ENCODE results near the gene ILKAP. TPM values are rescaled to one million over a fixed set of nuclear protein-coding genes. Genes with fewer than 3 reads are reported as not detected.
A peak's percentile ranks its signal among the peaks of the same experiment; 100 is the strongest.

The ILKAP gene
- polyA plus RNA-seq, 1 of the 3 experiments (the other 2 are of a cell fraction) = 49.2 TPM

DNA sequence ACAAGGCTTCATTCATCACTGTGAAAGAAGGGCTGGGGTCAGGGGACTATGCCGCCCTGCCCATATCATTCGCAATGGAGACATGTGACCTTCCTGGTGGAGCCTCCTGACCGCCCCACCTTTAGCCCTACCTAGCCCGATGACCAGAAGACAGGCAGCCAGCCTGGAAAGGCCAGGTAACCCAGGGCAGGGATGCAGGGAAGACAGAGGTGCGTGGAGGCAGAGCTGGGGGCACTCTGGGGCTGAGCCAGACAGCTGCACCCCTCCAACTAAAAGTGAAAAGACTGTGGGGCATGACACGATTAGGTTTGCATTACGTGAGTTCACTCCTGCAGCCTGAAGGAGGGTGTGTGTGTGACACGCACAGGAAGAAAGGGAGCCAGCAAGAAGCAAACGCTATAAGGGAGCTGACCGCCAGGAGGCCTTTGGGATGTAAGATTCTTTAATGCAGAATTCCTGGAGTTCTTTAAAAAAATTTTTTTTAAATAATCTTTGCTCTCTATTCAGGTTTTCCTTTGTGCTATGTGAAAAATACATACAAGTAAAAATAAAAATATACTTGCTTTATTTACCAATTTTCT lies 40.1 kb upstream of the ILKAP start:
- ChIA-PET POLR2A (interaction anchor here (0.6 kb wide), 1 partner anchor 15 kb away, joined by 4 read pairs; no protein-coding TSS in a partner anchor), CTCF (interaction anchor here (2.6 to 3.6 kb wide), 2 partner anchors 12 to 20 kb away, joined by 15 to 26 read pairs; no protein-coding TSS in a partner anchor)
- Histone ChIP-seq H3K4me2 (no peak overlapping the region), H4K20me1 (ENCODE audit: insufficient read depth) (no peaks in the 10 kb centered on the region), H3K4me3 (ENCODE audit: low read depth in 2 of 2, low read length in 1 of 2) (no peak overlapping the region), H3K27me3 (ENCODE audit: insufficient read depth) (no peaks in the 10 kb centered on the region; the same call in 1 of the 2 replicates), H3K9me2 (no peaks in the 10 kb centered on the region), H3F3A (replicated peaks; ENCODE audit: insufficient read depth) (peaks cover 3% of the 10 kb centered on the region), H3K27ac (ENCODE audit: low read depth in 2 of 2, low read length in 1 of 2) (peak overlapping the region in 1 of 2 experiments; percentile 70; a peak in 2 of 4 replicates), H3K9ac (no peak overlapping the region), H3K4me1 (ENCODE audit: control insufficient read depth in 1 of 2, insufficient read depth in 2 of 2, low read depth in 1 of 2, low read length in 1 of 2) (peaks cover 0 to 25% of the 10 kb centered on the region in 2 experiments; a peak in 1 of 4 replicates), H3K79me2 (ENCODE audit: insufficient read depth) (no peaks in the 10 kb centered on the region), H2AFZ (ENCODE audit: low read depth) (no peak overlapping the region), H3K9me3 (no peaks in the 10 kb centered on the region), H3K36me3 (replicated peaks in 1 of 2; ENCODE audit: control insufficient read depth in 1 of 2, insufficient read depth in 2 of 2, low read length in 1 of 2) (no peaks in the 10 kb centered on the region)
- TF ChIP-seq, protein P1, sequence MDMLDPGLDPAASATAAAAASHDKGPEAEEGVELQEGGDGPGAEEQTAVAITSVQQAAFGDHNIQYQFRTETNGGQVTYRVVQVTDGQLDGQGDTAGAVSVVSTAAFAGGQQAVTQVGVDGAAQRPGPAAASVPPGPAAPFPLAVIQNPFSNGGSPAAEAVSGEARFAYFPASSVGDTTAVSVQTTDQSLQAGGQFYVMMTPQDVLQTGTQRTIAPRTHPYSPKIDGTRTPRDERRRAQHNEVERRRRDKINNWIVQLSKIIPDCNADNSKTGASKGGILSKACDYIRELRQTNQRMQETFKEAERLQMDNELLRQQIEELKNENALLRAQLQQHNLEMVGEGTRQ (IDR thresholded peaks at IDR 0.05; ENCODE audit: borderline replicate concordance, low read depth, low read length) = no peak
- TF ChIP-seq SIN3A (IDR thresholded peaks at IDR 0.05; ENCODE audit: borderline replicate concordance, low read depth, low read length) (no peak), TEAD4 (IDR thresholded peaks at IDR 0.05; ENCODE audit: borderline replicate concordance, insufficient read depth) (no peak), EP300 (IDR thresholded peaks at IDR 0.05; ENCODE audit: borderline replicate concordance in 1 of 2, low read depth in 1 of 2, low read length in 1 of 2) (no peak), YY1 (IDR thresholded peaks at IDR 0.05; ENCODE audit: low read depth) (no peak), SMC3 (IDR thresholded peaks at IDR 0.05; ENCODE audit: low read depth, low read length) (no peak), FOSL2 (IDR thresholded peaks at IDR 0.05; ENCODE audit: borderline replicate concordance, low read depth) (no peak), JUND (IDR thresholded peaks at IDR 0.05) (no peak)
- TF ChIP-seq, protein P2, sequence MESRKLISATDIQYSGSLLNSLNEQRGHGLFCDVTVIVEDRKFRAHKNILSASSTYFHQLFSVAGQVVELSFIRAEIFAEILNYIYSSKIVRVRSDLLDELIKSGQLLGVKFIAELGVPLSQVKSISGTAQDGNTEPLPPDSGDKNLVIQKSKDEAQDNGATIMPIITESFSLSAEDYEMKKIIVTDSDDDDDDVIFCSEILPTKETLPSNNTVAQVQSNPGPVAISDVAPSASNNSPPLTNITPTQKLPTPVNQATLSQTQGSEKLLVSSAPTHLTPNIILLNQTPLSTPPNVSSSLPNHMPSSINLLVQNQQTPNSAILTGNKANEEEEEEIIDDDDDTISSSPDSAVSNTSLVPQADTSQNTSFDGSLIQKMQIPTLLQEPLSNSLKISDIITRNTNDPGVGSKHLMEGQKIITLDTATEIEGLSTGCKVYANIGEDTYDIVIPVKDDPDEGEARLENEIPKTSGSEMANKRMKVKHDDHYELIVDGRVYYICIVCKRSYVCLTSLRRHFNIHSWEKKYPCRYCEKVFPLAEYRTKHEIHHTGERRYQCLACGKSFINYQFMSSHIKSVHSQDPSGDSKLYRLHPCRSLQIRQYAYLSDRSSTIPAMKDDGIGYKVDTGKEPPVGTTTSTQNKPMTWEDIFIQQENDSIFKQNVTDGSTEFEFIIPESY (IDR thresholded peaks at IDR 0.05; ENCODE audit: borderline replicate concordance, low read depth) = no peak
- no peak for DNase-seq
- 92% methylated on average over 8 of the region's 10 CpGs for WGBS (ENCODE audit: low lambda C conversion rate)

DNA sequence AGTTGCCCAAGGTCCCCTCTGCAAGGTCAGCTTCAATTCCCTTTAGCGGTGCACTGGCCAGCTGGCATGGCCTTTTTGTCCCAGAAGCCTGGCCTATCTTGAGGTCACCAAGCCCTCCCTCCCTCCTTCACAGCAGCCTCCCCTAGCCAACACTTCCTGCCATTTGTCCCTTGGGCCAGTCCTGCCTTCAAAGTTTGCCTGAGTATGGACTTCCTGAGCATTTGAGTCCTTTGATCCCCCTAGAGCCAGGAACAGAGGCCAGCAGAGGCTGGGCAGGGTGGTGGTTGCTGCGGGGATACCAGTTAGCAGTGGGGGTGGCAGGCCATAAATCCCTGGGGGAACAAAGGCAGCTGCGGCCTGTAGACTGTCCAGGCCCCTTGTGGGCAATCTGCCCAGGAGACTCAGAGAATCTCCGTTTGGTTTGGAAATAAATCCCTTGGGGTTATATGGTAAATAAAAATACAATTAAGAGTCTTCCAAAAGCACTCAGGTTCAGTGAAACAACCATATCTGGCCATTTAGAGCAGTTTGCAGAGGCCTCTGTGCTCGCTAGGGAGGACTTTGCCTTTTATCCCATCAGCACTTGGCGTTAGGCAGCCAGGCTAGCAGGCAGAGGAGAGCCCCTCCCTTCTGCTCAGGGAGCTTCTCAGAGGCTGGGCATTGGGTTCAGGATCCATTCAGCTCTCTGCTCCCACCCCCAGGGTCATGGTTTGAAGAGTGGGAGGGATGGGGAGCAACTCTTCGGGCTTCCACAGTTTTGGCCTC lies 39.4 kb upstream of the ILKAP start:
- Histone ChIP-seq H3K36me3 (replicated peaks in 1 of 2; ENCODE audit: control insufficient read depth in 1 of 2, insufficient read depth in 2 of 2, low read length in 1 of 2) (no peaks in the 10 kb centered on the region), H3K9me2 (no peaks in the 10 kb centered on the region), H3K27me3 (ENCODE audit: insufficient read depth) (no peaks in the 10 kb centered on the region; the same call in 1 of the 2 replicates), H4K20me1 (ENCODE audit: insufficient read depth) (no peaks in the 10 kb centered on the region), H3K4me1 (ENCODE audit: control insufficient read depth in 1 of 2, insufficient read depth in 2 of 2, low read depth in 1 of 2, low read length in 1 of 2) (peaks cover 0 to 28% of the 10 kb centered on the region in 2 experiments; a peak in 1 of 4 replicates), H3K4me2 (no peak overlapping the region), H3K27ac (ENCODE audit: low read depth in 2 of 2, low read length in 1 of 2) (peak overlapping the region in 1 of 2 experiments; percentile 70; a peak in 2 of 4 replicates), H3F3A (replicated peaks; ENCODE audit: insufficient read depth) (peaks cover 3% of the 10 kb centered on the region), H3K9ac (no peak overlapping the region), H3K4me3 (ENCODE audit: low read depth in 2 of 2, low read length in 1 of 2) (no peak overlapping the region), H3K79me2 (ENCODE audit: insufficient read depth) (no peaks in the 10 kb centered on the region), H2AFZ (ENCODE audit: low read depth) (no peak overlapping the region), H3K9me3 (no peaks in the 10 kb centered on the region)
- ChIA-PET CTCF (interaction anchor here (2.6 to 3.6 kb wide), 2 partner anchors 13 to 21 kb away, joined by 15 to 26 read pairs; no protein-coding TSS in a partner anchor), POLR2A (interaction anchor here (0.6 kb wide), 1 partner anchor 15 kb away, joined by 4 read pairs; no protein-coding TSS in a partner anchor)
- no peak for TF ChIP-seq FOXM1 (IDR thresholded peaks at IDR 0.05; ENCODE audit: low read depth)
- TF ChIP-seq RAD21 (IDR thresholded peaks at IDR 0.05; ENCODE audit: low read length) = no peak
- TF ChIP-seq JUND (IDR thresholded peaks at IDR 0.05) = no peak
- TF ChIP-seq RFX5 (IDR thresholded peaks at IDR 0.05; ENCODE audit: low read length) = no peak
- no peak for TF ChIP-seq SMC3 (IDR thresholded peaks at IDR 0.05; ENCODE audit: low read depth, low read length)
- no peak for TF ChIP-seq MEF2A (IDR thresholded peaks at IDR 0.05; ENCODE audit: borderline replicate concordance, low read depth)
- no peak for TF ChIP-seq RXRA (IDR thresholded peaks at IDR 0.05; ENCODE audit: borderline replicate concordance, low read depth)
- TF ChIP-seq TAF1 (IDR thresholded peaks at IDR 0.05; ENCODE audit: borderline replicate concordance, low read depth, low read length) = no peak
- TF ChIP-seq ELF1 (IDR thresholded peaks at IDR 0.05) = no peak
- TF ChIP-seq, protein P3, sequence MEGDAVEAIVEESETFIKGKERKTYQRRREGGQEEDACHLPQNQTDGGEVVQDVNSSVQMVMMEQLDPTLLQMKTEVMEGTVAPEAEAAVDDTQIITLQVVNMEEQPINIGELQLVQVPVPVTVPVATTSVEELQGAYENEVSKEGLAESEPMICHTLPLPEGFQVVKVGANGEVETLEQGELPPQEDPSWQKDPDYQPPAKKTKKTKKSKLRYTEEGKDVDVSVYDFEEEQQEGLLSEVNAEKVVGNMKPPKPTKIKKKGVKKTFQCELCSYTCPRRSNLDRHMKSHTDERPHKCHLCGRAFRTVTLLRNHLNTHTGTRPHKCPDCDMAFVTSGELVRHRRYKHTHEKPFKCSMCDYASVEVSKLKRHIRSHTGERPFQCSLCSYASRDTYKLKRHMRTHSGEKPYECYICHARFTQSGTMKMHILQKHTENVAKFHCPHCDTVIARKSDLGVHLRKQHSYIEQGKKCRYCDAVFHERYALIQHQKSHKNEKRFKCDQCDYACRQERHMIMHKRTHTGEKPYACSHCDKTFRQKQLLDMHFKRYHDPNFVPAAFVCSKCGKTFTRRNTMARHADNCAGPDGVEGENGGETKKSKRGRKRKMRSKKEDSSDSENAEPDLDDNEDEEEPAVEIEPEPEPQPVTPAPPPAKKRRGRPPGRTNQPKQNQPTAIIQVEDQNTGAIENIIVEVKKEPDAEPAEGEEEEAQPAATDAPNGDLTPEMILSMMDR (IDR thresholded peaks at IDR 0.05) = no peak
- no peak for TF ChIP-seq EP300 (IDR thresholded peaks at IDR 0.05; ENCODE audit: borderline replicate concordance in 1 of 2, low read depth in 1 of 2, low read length in 1 of 2)
- no peak for TF ChIP-seq CHD2 (IDR thresholded peaks at IDR 0.05; ENCODE audit: low read length, partially characterized antibody)
- peak; percentile 67 for DNase-seq
- 82% methylated on average over 6 of the region's 7 CpGs for WGBS (ENCODE audit: low lambda C conversion rate)

Measured in SK-N-SH (cell line).